ENCODE results near the gene ASGR2.

DNA sequence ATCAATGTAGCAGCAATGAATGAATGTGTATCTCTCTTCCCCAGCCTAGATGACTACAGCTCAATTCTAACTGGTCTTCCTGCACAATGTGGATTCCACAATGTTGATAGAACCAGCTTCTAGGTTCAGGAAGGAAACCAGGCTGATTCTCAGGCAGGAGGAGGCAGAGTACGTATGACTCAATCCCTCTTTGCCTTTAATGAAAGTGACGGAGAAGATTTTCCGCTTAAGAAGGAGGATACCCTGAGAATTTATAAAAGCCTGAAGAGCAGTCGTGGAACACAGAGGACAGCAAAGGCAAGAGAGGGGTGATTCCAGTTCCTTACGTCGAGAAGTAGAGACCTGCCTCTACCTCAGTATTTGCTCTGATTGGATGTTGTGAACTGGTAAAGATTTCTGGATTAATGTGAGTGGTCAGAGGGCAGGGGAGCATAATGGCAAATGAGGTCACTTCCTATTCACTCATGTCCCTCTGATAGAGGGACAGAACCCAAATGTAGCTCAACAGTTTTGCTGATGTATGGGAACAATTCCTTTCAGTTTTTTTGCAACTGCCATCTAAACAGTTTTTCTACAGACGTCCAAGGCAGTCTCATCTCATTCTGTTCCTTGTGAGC, 55.7 kb downstream of the ASGR2 start:
- TF ChIP-seq, protein P1, sequence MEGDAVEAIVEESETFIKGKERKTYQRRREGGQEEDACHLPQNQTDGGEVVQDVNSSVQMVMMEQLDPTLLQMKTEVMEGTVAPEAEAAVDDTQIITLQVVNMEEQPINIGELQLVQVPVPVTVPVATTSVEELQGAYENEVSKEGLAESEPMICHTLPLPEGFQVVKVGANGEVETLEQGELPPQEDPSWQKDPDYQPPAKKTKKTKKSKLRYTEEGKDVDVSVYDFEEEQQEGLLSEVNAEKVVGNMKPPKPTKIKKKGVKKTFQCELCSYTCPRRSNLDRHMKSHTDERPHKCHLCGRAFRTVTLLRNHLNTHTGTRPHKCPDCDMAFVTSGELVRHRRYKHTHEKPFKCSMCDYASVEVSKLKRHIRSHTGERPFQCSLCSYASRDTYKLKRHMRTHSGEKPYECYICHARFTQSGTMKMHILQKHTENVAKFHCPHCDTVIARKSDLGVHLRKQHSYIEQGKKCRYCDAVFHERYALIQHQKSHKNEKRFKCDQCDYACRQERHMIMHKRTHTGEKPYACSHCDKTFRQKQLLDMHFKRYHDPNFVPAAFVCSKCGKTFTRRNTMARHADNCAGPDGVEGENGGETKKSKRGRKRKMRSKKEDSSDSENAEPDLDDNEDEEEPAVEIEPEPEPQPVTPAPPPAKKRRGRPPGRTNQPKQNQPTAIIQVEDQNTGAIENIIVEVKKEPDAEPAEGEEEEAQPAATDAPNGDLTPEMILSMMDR (conservative IDR thresholded peaks at IDR 0.05 in 1 of 2, IDR thresholded peaks at IDR 0.05 in 1 of 2; ENCODE audit: low read depth in 1 of 2, low read length in 2 of 2) = no peak
- TF ChIP-seq EZH2 (IDR thresholded peaks at IDR 0.05; ENCODE audit: low read length, missing control alignments) = no peak

All from fibroblast of lung (primary cell).